ENCODE measurements around the gene KANK2. TPM values are rescaled to one million over a fixed set of nuclear protein-coding genes. Genes with fewer than 3 reads are reported as not detected.

The KANK2 gene
- total and polyA plus RNA-seq, 2 of the 8 experiments (the other 6 are each of a cell fraction or from before 2014, with no cell fraction given): 25.2 to 42.3 TPM

GRCh38 chr19:11164879-11165406 is 32.4 kb downstream of the KANK2 start (continued):
- TF ChIP-seq SRF (IDR thresholded peaks at IDR 0.05; ENCODE audit: low read depth, low read length): no peak
- no peak for TF ChIP-seq EGR1 (IDR thresholded peaks at IDR 0.05; ENCODE audit: borderline replicate concordance, low read depth, low read length)

Measured in H1 (cell line).